HG02943 (cell line): ENCODE results near the gene SLC38A10.
"Not testable (repeated sequence)": the region's sequence is repeated elsewhere in the genome, so short reads cannot be mapped to it uniquely, and the experiment has no call there.

Experiments used
- ATAC-seq: cut with Tn5 transposase; IDR thresholded peaks from one replicate; pipeline ENCODE4 v1.9.1; 2021; ENCODE audit warnings: mild to moderate bottlenecking, low read depth, moderate library complexity; ENCODE audit not compliant: unreplicated experiment

The SLC38A10 gene

DNA sequence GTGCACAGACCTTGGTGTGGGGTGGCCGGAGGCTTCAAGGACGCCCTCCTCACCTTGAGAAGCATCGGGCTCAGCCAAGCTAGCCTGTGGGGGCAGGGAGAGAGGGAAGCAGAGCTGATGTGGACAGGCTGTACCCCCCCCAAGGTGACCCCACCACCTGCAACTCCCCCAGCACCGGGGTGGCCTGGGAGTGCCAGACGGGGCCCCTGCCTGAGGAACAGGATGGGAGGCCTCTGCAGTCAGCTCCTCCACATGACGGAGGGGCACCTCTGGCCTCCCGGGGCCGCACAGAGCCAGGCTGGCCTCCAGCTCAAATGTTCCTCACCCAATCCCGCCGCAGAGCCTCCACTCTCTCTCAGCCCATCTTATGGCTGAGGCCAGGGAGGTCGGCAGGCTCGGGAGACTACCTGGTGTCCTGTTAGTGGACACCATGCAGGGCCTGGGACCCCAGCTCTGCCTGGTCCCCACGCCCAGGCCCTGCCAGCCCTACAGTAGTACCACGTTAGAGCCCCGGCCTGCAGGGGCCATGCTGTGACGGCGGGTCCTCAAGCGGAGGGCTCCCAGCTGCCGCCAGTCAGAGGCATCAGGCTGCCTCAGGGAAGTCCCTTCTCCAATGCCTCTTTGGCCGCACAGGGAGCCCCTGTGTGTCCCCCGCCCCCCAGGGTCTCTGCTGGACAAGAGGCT is 19.4 kb upstream of the SLC38A10 start:
- ATAC-seq: no peak

DNA sequence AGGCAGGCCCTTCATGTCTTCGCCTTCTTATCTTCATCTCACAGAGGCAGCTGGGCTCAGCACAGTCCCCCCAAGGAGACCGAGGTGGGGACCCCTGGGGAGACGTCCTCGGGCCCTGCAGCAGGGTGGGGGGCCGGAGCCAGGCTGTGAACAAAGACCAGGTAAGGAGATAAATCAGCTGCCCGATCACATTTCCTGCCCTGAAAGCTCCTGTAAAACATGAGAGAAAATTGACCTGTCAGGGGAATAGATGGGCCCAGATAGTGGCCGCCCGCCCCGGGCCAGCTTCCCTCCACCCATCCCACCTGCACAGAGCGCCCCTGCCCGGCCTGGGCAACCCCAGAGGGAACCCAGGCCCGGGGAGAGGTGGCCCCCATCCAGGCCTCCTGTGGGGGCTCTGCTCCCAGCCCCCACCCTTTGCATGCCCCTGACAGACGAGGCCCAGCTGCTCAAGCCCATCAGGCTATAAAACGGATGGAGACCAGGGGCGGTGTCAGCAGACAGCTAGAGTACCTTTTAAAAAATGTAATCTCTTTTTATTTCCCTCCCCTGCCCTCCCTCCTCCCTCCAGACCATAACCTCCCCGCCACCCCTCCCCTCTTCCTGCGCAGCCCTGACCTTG is 18.8 kb upstream of the SLC38A10 start:
- no peak for ATAC-seq

DNA sequence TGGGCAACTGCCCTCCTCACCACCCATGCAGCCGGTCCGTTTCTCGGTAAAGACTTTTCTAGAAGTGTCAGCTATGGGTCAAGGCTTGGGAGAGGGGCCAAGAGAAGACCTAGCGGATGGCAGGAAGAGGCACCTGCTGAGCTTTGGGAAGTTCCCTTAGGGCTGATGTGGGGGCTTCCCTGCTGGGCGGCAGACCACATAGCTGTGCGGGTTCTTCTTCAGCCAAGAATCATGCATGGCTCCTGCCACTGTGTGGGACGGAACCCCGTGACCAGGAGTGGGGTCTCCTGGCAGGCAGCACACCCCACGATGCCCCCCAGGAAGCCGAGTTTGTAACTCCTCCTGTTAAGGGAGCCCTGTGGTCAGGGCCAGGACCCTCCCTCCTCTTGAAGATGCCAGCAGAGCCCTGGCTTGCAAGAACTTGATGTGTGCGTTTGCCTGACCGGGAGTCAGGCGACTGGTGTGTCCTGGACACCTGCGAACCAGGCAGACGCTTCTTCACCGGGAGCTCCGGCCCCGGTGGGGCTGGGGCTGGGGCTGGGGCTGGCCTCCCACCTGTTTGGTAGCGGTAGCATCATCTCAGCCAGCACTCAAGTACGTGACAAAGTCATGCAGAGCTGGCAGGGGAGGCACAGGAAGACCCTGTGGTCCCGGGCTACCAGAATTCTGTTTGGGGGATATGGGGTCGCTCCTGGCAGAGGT is 17.7 kb upstream of the SLC38A10 start:
- ATAC-seq: no peak

DNA sequence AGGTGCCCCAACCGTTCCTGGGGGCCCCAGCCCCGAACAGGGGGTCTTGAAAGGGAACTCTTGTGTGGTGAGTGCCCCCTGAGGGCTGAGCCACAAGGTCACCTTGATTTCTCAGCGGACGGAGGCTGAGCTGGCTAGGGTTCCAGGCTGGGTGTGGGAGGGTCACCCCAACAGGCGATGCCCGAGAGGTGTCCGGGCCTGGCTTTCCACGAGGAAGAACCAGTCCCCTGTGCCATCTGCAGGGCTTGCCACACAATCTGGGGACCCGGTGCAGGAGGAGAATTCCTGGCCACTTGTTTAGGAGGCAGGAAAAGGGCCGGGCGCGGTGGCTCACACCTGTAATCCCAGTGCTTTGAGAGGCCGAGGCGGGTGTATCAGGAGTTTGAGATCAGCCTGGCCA is 16.8 kb upstream of the SLC38A10 start:
- no peak for ATAC-seq

DNA sequence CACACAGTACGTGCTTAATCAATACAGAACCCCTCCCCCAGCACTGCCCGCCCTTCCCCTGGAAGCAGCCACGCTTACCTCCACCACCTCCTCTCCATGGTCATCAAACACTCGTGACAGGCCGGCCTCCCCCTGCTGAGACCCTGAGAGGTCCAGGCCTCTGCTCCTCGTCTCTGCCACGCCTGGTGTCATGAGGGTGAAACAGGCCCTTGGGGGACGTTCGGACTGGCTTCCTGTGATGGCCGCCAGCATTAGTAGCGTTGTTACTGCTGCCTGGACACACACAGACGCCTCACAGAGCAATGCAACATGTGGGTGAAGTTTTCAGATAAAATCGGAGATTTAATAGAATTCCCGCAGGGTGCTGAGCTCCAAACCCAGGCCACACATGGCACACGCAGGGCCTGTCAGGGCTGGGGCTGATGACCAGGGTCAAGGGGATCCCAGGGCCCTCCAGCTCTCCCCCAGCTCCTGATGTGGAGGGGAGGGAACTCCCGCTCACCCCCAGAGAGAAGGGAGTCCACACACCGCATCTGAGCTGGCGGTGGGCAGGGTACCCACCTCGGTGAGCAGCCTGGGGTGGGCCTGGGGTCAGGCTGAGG is 15.9 kb upstream of the SLC38A10 start:
- no peak for ATAC-seq

DNA sequence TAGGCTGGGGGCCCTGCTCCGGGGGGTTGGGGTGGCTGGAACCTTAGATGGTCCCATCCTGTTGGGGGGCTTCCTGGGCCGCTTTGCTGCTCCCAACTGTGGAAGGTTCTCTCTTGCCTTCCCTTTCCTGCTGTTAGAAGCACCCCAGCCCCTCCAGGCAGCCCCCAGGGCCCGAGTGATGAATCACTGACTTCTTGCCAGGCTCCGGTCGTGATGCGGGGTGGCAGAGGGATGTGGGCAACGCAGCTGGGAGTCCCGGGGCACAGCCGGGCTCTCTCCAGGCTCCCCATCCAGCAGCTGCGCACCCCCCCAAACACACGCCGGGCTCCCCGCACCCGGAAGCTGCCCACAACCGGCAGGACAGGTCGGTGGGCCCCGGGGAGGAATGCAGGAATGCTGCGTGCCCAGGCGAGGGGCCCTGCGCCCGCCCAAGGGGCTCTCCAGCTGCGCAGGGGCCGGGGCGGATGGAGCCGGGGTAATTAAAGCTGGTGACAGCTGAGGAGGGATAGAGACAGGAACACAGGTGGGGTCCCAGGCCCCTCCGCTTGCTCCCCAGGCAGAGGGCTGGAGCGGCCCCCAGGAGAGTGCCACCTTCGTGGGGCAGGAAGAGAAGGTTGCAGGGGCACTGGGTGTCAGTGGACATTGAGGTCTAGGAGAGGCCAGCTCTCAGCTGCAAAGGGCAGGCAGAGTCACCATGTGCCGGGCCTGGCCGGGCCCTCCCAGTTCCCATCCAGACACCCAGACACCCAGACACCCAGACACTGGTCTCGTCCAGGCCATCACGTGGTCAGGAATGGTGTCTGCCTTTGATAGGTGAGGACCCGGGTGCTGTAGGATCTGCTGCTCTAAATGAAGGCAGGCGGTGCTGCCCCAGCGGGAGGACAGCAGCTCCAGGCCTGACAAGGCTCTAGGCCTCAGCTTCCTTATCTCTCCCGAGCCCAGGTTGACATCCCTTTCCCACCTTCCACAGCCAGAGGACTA is 15.0 kb upstream of the SLC38A10 start:
- no peak for ATAC-seq

DNA sequence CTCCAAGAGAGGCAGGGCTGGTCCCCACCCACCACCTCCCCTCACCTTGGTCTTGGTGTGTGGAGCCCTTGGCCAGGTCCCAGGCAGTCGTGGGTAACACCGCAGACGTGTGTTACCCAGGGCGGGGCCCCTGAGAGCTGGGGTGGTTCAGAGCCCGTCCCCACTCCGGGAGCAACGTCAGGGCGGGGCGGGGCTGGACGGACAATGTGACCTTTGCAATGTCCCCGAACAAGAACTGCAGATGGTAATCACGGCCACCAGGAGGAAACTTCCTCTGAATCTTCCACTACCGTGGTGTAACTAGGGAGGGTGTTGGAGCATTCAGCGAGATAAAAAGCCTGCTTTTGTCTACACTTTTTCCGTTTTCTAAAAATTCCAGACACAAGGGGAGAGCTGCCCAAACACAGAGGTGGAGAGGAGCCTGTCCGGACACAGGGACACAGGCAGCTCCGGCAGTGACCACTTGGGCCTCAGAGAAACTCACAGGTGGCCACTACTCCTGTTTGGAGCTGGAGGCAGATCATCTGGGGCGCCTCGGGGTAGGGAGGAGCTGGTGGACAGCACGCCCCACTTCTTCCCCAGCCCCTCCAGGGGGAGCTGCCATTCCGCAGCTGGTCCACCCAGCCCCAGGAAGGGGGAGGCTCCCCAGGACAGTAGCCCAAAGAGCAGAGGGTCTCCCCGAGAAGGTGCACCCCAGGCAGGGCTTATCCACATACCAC is 14.2 kb upstream of the SLC38A10 start:
- no peak for ATAC-seq

DNA sequence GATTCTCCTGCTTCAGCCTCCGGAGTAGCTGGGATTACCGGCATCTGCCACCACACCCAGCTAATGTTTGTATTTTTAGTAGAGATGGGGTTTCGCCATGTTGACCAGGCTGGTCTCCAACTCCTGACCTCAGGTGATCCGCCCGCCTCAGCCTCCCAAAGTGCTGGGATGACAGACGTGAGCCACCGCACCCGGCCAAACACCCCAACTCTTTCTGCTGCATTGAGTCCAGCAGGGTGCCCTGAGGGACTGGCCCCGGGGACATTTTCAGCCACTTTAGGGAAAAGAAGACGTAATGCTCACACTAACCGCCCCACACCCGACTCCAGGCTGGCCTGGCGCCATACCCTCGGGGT is 13.7 kb upstream of the SLC38A10 start:
- not testable (repeated sequence) for ATAC-seq

DNA sequence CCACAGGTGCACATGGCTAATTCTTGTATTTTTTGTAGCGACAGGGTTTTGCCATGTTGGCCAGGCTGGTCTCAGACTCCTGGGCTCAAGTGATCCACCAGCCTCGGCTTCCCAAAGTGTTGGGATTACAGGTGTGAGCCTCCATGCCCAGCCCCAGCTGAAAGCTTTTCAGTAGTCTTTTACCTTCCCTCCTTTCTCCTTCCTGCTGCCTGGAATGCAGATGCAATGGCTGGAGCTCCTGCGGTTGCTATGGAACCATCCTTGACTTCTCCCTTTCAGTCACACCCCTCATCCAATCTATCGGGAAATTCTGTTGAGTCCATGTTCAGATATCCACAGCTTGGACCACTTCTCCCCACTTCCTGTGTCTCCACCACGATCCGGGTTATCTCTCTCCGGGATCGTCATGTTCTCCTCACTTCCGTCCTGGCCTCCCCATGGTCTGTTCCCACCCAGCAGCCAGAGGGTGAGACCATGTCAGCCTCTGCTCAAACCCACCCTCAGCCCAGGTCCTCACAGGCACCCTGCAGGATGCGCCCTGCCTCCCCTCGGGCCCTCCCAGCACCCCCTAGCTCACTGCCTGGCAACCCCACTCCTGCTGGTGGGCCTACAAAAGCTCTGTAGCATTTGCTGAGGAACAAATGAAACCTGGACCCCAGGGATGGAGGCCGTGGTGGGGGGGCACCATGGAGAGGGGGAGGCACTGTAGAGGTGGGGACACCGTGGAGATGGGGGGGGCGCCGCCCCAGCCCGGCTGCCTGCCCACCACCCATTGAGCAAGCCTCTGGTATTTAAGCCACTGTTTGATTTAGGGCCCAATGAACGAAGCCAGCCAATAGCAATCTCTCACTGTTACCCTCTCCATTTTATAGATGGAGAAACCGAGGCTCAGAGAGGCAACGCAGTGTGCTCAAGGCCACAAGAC is 12.8 kb upstream of the SLC38A10 start:
- no peak for ATAC-seq

DNA sequence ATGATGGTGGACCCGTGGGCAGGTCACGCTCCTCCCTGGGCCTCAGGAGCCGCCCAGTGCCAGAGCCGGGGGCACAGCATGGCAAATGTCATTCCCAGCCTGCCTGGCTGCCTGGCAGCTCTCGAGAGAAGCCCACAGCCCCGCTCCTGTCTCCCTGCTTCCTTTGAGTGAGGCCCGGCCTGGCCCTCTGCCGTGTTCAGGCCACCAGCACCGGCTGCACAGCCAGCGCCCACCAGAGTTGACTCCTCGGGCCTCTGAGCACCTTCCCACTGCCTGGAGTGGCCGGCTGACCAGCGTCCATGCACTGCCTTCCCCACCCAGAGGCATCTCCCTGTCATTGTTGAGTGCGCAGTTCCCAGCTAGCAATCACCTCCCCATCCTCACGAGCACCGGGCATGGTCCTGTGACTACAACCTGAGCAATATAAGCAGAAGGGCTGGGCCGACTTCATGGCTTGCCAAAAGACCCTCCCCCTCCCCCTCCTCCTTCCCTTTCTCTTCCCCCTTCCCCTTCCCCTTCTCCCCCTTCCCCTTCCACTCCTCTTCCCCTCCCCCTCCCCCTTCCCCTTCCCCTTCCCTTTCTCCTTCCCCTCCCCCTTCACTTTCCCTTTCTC is 11.9 kb upstream of the SLC38A10 start:
- ATAC-seq: no peak

DNA sequence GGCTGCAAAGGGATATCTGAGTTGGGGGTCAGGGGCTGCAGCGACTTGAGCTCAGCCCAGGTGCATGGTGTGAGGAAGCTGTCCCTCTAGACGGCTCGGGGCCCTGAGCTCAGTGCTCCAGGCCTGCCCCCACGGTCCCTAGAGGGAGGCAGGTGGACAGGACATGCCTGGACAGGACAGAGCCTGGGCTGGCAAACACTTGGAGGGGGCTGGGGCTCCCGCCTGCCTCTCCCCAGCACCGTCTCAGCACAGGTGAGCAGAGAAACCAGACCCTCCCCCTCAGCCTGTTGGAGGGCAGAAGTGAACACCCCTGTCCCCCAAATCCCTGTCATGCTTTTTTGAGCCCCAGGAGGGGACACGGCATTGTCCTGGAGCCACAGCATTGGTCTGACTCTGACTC is 11.4 kb upstream of the SLC38A10 start:
- no peak for ATAC-seq

DNA sequence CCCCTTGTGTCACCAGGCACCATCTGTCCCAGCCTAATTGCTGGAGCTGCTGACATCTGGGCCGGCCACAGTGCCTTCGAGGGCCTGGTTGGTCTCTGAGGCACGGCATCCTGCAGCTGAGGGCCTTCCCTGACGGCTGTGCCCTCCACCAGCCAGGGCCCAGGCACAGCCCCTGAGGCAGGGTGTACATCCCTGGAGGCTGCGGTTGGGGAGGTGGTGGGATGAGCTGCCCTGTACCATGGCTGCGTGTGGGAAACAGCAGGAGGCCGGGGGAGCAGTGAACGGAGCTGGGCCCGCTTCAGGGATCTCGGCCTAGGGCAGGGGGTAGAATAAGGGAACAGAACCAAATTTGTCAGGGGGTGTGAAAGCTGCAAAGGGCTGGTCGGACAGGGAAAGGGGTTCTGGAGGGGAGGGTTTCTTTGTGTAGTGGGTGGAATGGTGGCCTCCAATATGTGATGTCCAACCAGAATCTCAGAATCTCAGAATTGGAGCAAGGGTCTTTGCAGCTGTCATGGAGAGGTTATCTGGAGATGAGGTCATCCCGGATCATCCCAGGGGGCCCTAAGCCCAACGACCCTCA is 10.0 kb upstream of the SLC38A10 start:
- no peak for ATAC-seq

DNA sequence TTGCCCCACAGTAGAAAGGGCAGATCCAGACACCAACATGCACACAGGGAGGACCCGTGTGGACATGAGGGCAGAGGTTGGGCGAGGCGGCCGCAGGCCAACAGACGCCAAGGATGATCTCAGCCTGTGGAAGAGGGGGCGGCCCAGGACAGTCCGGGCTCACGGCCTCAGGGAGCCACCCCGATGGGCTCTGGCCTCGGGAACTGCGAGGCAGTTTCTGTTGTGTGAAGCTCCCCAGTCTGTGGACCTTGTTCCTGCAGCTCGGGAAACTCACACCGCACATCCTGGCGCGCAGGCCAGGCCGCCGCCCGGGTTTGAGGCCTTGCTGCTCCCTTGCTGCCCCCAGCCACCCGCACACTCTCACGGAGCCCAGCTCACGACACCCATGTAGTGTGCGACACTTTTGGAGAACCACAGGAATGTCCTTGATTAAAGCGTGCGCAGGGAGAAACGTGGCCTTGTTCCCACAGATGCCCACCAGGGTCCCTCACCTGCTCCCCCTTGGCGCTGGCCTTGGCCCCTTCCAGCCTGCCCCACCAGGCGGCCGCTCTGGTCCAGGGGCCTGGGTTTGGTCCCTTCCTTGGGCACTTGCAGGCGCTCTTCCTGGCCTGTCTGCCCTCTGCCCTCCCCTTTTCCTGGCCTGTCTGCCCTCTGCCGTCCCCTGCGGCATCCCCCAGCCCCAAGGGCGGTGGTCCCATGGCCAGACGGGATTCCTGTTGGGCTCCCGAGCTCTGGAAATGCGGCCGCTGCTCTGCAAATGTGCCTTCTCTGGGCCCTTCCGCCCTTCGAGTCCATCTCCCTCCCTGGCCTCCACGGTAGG is 9.3 kb upstream of the SLC38A10 start:
- no peak for ATAC-seq

DNA sequence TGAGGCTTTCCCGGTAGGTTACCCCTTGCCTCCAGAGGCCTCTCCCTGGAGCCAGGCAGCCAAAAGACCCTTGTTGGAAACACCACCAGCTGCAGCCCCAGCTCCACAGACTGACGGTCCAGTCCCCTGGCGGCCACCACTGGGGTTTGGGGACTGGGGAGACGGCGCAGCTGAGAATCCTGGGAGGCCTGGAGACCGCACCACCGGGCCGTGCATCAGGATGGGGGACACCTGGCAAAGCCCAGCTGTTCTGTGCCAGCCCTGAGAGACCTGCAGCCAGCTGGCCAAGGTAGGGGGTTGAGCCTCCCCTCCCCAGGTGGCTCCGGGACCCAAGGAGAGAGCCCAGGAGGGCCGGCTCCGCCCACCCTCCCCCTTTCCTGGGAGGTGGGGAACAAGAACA is 8.3 kb upstream of the SLC38A10 start:
- ATAC-seq: no peak

DNA sequence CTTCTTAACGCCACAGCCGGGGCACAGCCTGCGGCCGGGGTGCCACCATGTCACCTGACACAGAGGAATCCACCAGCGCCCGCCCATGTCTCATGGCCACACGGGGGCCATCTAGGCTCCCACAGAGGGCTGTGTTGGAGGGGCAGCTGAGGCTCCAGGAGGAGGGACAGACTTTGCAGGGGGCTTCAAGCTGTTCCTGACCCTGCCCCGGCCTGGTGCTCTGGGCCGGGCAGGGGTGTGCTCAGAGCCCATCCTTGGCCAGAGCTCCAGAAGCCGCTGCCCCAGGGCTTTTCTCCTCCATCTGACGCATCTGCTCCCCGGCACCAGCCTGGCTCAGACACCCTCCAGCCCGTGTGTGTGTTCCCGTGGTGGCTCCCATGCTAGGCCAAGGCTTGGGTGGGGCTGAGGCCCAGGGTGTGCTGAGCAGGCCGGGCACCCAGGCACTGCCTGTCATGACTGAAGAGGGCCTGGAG is 7.8 kb upstream of the SLC38A10 start:
- ATAC-seq: no peak

DNA sequence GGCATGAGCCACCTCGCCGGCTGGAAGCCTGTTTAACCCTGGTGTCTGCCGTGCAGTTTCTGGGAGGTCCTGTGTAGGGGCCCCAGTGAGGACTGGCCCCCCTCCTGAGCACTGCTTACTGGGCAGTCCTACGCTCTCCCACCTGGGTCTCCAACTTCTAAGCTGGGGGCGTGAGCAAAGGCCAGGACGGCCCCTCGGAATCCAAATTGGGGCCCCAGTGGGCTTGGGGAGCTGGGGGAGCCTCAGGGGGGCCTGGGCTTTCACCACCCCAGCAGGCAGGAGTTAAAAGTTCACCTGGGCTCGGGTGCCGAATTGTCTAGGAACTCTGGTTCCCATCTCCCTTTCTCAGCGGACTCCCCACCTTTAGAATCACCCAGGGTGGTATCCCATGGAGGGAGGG is 7.2 kb upstream of the SLC38A10 start:
- ATAC-seq: no peak
